HL-60/S4 (cell line): ENCODE results near the gene FRY.

Source experiments
- in situ Hi-C: fragments of 300-500 bp; cut with MboI; formaldehyde crosslinking; loops from 2 replicates; pipeline ENCODE4 v1.14.3; 2022; ENCODE audit warnings: low sequenced_read_pairs

FRY gene

DNA sequence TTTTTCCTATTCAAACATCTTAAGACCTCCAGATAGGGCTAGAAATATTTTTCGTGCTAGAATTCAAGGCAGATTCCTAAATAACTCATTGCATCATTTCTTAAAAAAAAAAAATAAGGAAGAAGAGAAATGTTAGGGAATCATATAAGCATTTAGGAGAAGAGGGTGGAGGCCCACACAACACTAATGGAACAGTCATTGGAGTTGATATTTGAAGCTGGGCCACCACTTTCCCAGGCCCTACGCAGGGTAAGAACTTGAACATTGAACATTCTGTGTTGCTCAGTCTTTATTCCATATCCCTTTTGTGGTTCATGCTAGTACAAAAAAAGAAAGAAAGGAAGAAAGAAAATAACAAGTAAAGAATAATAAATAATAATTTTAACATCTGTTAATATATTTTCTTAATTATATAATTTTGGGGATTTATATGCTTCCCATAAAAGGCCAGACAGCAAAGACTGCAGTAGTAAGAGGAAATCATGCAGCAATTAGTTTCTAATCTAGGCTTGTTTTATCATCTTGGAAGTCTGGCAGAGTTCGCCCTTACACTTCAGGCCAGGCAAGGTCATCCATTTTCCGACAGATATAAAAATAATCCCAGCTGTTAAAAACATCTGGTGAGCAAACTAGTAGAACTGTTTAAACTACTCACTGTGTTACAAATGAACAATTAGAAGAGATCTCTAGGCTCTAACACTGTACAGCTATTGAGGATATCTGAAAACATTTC lies 127.7 kb downstream of the FRY start:
- in situ Hi-C loops: no loop called here

DNA sequence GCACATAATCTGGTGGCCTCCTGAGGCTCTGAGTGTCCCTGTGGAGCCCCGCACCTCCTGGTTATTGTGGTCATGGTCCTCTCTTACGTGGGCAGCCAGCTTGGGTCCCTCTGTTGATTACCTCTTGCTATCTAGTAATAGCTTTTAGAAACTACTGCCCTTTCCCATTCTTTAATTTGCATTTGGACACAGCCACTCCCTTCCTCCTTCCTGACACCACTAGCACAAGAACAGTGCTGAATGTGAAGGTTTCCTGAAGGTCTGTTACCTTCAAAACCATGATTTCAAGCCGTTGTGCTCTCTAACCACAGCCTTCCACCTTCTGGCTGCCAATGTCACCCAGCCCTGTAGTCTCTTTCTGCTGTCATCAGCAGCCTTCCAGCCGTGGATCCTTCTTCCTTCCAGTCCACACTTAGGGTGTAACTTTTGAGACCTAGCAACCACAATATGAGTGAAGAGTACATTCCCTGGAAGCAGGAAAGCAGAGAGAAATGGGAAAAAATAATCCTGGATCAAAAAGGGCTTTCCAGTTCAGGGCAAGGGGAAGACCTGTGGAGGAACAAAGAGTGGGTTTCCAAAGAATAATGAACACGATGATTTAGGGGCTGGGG lies 130.9 kb downstream of the FRY start:
- in situ Hi-C loops: no loop called here

DNA sequence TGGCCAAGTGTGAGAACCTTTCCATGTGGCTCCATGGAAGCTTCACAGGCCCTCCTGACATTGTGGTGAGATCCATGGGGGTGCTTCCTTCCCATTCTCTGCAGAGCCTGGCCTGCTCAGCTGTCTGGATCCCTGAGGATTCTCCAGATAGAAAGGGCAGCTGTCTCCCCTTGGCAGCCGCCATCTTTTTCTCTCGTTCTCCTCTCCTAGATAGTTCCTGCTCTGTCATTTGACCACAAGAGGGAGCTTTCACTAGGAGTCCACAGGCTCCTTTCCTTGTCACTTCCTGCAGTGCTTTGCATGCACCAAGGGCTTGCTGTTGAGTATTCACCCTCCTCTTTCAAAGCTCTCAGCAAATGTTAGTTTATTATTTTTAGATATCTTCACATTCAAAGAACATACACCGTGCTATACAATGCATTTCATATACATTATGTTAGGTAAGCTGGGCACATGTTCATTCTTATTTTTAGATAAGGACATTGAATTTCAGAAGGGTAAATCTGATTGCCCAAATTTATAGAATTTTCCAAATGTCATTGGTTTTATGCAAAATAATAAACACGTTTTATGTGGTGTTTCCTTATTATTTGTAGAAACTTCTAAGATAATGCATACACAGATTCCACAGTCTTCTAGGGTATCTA lies 133.2 kb downstream of the FRY start:
- in situ Hi-C loops: no loop called here

DNA sequence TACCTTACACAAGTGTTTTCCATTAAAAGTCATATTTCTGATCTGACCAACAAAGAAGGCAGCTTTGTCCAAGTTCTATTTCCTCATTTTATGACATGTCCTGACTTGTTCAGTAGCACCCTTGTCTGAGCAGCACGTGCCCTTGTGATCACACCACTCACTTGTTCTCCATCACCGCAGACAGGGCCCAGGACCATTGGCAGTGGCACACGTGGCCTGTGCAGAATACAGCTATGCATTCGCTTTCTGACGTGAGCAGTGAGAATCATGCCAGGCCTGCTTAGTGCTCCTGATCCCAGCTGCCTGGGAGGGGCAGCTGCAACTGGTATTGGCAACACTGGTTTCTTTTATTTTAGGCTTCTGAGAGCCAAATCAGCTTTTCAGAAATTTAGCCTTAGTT lies 134.2 kb downstream of the FRY start:
- in situ Hi-C loops: no loop called here

DNA sequence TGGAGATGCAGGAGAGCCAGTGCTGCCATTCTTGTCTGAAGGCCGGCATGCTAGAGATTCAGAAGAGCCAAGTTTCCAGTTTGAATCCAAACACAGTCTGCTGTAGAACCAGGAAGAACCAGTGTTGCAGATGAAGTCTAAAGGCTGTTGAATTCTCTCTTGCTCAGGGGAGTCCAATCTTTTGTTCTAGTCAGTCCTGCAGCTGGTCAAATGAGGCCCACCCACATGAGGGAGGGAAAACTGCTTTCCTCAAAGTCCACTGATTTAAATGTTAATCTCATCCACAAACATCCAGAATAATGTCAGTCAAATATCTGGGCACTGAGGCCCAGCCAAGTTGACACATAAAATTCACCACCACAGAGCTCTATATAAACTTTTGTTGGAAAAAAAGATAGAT lies 136.6 kb downstream of the FRY start:
- in situ Hi-C loops: no loop called here

DNA sequence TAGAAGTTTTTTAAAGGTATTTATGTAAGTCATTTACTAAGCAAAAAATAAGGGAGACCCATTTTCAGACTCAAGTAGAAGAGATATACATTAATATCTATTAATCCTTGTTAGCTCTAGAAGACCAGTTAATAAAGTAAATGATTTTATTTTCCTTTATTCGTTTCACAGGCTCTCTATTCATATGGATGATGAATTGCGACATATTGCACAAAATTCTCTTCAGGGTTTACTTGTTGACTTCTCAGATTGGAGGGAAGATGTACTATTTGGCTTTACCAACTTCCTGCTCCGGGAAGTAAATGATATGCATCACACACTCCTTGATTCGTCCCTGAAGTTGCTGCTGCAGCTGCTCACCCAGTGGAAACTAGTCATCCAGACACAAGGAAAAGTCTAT lies 139.3 kb downstream of the FRY start:
- in situ Hi-C loops: no loop called here

DNA sequence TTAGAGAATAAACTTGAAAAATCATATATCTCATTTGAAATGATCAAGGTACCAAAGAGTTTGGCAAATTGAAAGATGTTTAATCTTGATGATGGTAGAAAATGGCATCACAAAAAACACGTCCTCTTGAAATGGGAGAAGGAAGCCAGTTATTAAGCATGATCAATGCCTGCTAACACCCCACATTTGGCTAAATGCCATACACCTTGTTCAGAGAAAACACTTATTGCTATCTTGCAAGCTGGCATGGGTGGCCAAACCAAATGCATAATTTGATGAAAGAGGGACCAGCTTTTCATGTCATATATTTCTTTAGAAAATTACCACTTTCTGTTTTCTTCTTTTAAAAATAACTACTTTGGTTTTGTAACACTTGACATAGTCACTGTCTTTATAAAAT lies 142.3 kb downstream of the FRY start:
- in situ Hi-C loops: no loop called here

DNA sequence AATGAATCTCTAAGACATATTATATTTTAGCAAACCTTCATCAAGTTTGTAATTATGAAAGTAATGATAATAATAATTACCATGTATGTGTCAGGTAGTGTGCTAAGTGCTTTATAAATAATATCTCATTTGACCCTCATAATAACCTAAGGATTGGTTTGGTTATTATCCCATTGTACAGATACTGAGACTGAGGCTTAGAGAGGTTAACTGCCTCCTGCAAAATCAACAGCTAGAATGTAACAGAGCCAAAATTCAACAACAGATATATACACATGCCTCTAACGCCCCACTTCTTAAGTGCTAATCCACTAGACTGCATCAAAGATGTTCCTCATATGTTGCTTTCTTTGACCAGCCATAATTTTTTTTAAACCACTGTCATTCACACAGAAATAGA lies 142.8 kb downstream of the FRY start:
- in situ Hi-C loops: no loop called here

DNA sequence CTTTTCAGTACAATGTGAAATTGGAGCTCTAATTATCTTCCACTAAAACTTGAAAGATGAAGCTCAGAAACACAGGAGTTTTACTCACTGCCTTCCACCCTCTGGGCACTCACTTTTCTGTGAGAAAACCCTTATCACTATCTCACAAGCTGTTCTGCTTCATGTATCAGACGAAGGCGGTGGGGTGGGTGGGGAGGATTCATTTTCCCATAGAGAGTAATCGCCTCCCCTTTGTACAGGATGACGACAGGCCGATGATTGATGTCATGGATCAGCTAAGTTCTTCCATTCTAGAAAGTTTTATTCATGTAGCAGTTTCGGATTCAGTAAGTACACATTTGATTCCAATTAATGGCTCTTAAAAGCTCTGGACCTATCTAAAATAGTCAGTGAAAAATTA lies 143.7 kb downstream of the FRY start:
- in situ Hi-C loops: no loop called here

DNA sequence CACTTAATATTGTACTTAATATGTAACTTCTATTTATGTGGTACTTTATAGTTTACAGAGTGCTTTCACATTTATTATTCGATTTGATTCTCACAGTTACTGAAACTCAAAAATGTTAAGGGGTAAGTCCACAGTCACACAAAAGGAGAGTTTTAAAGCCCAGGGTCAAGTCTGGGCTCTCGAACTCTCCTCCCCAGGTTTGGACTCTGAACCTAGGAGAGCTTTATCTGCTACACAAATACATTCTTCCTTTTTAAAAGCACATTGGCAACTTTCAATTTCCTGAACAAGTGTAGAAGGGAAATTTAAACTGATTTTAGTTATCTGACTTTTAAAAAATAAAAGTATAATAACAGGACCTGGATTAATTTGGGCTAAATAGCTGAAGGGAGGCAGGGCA lies 144.4 kb downstream of the FRY start:
- in situ Hi-C loops: no loop called here

DNA sequence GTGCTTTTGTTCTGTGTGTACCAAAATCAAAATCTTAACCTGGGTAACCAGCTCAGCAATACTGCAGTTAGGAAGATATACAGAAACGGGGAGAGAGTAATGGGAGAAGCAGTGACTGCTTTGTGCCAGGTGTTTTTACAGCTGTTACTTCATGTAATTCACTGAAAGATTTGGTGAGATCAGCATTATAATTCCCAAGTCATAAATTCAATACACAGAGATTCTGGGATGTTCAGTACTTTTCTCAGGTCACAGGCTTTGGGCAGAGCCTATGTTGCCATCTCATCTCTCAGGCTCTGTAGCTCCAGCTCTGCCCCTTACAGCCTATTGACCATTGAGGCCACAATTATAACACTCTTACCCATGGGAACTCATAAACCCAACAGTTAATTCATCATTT lies 145.1 kb downstream of the FRY start:
- in situ Hi-C loops: no loop called here

DNA sequence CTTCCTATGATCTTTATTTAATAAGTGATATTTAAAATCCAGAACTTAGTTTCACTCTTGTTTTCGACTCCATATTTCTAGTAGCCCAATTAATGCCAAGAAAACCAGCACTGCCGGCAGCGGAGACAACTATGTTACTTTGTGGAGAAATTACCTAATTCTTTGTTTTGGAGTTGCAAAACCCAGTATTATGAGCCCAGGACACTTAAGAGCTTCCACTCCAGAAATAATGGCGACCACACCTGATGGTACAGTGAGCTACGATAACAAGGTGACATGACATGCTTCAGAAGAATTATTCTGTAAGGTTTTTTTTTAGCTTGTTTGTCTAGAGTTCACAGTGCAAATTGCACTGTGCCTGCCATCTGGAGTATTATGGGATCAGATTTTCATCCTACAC lies 147.2 kb downstream of the FRY start:
- in situ Hi-C loops: no loop called here

DNA sequence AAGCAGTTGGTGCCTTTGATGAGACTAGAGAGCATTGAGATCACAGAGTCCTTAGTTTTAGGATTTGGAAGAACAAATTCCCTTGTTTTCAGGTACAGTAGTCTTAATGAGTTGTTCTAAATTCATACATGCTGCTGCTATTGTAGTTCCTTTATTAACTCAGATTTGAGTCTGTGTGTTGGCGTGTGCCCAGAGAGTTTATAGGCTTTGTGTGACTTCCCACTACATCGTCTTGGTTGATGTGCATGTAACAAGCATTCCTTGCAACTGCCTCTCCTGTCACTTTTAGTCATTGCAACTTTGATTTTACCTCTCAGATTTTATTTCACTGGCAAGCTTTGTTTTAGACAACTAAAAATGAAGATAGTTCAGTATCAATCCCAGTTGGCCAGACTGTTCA lies 148.1 kb downstream of the FRY start:
- in situ Hi-C loops: no loop called here

DNA sequence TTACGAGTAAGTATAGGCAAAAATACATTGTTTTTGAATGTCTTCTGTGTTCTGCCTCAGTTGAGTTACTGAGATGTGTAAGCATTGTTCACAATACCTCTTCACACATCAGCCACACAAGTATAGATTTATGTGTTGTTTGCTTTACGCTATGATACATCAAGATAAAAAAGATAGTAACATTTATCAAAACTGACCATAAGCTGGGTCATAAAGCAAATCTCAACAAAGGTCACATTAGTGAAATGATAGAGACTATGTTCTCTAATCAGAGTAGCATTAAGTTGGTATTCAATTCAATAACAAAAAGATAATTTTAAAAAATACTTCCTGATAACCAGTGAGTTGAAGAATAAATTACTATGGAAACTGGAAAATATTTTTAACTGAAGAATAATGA lies 156.1 kb downstream of the FRY start:
- in situ Hi-C loops: no loop called here

DNA sequence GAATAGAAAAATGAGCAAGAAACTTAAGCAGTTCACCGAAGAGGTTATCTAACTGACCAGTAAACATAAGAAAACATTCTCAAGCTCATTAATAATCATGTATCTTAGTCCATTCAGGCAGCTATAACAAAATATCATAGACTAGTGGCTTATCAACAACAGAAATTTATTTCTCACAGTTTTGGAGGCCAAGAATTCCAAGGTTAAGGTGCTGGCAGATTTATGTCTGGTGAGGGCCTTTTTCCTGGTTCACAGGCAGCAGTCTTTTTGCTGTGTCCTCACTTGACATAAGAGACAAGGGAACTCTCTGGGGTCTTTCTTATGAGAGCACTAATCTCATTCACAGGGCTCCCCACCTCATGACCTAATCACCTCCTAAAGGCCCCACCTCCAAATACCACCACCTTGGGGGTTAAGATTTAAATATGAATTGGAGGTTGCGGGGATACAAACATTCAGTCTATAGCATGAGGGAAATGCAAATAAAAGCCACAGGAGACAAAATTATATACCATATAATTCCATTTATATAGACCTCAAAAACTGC lies 160.0 kb downstream of the FRY start:
- in situ Hi-C loops: no loop called here

DNA sequence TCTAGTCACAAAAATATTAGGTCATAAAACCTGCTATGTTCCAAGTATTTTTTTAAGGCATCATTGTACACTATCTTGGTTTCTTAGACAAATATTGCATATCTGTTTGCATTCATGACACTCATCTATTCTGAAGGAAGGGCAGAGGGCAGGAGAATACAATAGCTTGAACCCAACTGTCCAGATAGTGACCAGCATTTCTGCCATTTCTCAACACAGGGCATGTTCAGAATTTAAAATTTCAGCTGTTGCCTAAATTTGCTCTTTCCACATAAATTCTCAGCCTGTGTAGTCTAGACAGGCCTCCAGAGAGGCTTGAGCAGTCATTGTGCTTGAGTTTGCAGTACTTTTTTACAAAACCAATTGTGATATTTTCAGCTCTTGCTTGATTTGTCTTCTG lies 164.1 kb downstream of the FRY start:
- in situ Hi-C loops: no loop called here

DNA sequence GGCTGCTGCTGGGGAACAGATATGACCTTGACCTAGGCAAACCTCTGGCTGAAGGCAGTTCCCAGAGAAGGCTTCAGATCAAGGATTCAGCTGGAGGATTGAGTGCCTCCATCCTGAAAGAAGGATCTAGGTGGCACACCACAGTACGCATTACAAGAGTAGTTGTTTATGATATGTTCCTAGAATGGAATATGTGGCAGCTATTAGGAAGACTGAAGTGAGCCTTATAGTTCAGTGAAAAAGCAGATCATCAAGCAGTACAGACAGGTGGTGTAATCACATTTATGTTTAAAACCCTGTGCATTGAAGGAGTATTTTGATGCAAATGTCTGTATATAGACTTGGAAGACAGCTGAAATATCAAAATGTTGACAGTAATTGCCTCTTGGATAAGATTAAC lies 167.6 kb downstream of the FRY start:
- in situ Hi-C loops: no loop called here

DNA sequence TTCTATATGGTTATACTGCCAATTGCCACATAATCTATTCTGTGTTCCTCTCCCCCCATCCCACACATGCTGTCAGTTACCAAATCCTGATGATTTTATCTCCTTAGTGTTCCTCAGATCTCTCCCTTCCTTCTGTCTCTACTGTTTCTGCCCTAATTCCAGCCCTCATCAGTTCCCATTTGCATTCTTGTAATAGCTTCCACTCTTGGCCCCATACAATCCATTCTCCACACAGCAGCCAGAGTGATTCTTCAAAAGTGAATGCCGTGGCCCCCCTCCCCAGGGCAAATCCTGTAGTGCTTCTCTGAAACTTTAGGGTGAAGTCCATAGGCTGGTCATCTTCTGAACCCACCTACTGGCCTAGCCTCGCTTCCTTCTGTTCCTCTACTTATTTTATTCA lies 169.2 kb downstream of the FRY start:
- in situ Hi-C loops: no loop called here

DNA sequence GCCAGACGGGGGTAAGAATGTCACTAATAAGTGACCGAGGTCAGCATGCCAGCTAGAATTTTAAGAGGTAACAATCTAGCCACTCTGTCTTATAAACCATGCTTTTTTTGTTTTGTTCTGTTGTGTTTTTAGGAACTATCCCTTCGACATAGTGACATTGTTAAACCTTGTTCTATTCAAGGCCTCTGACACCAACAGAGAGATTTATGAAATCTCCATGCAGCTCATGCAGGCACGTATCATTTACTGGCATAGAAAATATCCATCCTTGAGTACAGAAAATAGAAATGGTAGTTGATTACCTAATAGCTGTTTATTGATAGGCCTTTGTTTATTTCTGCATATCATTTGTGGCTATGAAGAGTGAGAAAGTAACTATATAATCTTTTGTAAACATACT lies 170.2 kb downstream of the FRY start:
- in situ Hi-C loops: no loop called here

DNA sequence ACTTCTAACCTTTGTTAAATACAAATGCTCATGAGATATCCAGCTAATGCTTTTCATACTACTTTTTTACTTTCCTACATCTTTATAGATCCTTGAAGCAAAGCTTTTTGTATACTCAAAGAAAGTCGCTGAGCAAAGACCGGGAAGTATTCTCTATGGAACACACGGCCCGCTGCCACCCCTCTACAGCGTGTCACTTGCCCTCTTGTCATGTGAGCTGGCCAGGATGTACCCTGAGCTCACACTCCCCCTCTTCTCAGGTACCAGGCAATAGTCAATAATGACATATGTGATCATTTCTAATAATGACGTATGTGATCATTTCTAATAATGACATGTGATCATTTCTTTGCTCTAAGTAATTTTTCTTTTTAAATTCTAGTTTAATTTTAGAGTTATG lies 170.7 kb downstream of the FRY start:
- in situ Hi-C loops: no loop called here

DNA sequence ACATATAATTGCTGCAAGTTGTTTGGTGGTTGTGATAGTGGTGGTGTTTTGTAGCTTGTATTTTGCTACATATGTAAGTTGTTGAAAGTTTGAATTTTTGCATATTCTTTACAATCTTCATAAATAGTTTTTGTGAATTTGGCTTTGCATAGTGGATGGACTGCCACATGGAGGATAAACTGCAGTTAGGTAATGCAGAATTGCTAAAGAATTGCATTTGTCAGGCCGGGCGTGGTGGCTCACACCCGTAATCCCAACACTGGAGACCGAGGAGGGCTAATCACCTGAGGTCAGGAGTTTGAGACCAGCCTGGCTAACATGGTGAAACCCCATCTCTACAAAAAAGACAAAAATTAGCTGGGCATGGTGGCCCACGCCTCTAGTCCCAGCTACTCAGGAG lies 171.6 kb downstream of the FRY start:
- in situ Hi-C loops: no loop called here

DNA sequence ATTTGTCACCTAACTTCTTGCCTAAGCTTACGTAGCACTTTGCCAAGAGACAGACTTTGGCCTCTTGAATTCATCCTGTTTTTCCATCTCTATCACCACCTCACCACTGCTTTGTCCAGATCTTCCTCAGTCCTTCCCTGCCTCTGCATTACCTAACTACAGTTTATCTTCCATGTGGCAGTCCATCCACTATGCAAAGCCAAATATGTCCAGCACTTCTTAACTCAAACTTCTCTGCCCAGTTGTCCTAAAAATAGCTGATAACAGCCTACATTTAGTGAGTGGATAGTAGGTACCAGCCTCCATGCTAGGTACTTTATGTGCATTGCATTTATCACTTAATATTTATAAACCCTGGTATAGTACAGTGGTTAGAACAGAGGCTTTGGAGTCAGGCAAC lies 172.2 kb downstream of the FRY start:
- in situ Hi-C loops: no loop called here
